ENCODE data around the gene USP12. TPM values are rescaled to one million over a fixed set of nuclear protein-coding genes. Genes with fewer than 3 reads are reported as not detected.
"Not testable (repeated sequence)": the region's sequence is repeated elsewhere in the genome, so short reads cannot be mapped to it uniquely, and the experiment has no call there.

Gene USP12, protein sequence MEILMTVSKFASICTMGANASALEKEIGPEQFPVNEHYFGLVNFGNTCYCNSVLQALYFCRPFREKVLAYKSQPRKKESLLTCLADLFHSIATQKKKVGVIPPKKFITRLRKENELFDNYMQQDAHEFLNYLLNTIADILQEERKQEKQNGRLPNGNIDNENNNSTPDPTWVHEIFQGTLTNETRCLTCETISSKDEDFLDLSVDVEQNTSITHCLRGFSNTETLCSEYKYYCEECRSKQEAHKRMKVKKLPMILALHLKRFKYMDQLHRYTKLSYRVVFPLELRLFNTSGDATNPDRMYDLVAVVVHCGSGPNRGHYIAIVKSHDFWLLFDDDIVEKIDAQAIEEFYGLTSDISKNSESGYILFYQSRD
- 10 to 100 TPM; 25.9 to 57.2 (median 47.8) TPM for total RNA-seq

GRCh38 chr13:27171244-27171826 is at the start of gene USP12:
Gene USP12 (minus strand): TSS chr13:27171811. CDS start chr13:27171639, 172 bp downstream.
- H3K27ac ChIP-seq = peak within 1 kb of the TSS; percentile 93 to 97 (median 96)
- peak; percentile 32 for DNase-seq
- in situ Hi-C loops (cut with MboI; ENCODE audit: low pct_ligation_motif_present in 1 of 4, low pct_unique_long_range_greater_than_20kb in 1 of 4, low sequenced_read_pairs in 3 of 4) = loop anchor here in 2 of 4 donors (25.0 kb wide), 2 partner anchors 91 to 184 kb away; partner anchors contain the start of genes RASL11A (in 1 of the 2) and RPL21 (in 1 of the 2)
- H3K9me3 ChIP-seq = no peaks in the 10 kb centered on the region
- TF ChIP-seq EP300 (IDR thresholded peaks at IDR 0.05; ENCODE audit: low read depth) = no peak
- no peak for TF ChIP-seq POLR2A (IDR thresholded peaks at IDR 0.05)
- no peak for TF ChIP-seq CTCF (IDR thresholded peaks at IDR 0.05)
- peak in 1 of 3 donors; percentile 70 for TF ChIP-seq POLR2AphosphoS5 (IDR thresholded peaks at IDR 0.05)
- peaks cover 24 to 47% (median 34%) of the 10 kb centered on the region in 4 donors for H3K4me1 ChIP-seq
- intact Hi-C loops (cut with DNase I; ENCODE audit: low total_unique reads) = no loop called here
- H3K36me3 ChIP-seq = no peaks in the 10 kb centered on the region
- H3K27me3 ChIP-seq = no peaks in the 10 kb centered on the region
- WGBS, 2 donors (ENCODE audit: low coverage in 1 of 2) = 0% methylated on average over 18 of the region's 88 CpGs; no CpG with 5 or more reads in 1 of the 2 donors
- peak within 1 kb of the TSS; percentile 83 to 93 (median 90) for H3K4me3 ChIP-seq

GRCh38 chr13:27219611-27220010 is 48.0 kb upstream of the USP12 start:
- TF ChIP-seq POLR2AphosphoS5 (IDR thresholded peaks at IDR 0.05) (no peak), EP300 (IDR thresholded peaks at IDR 0.05; ENCODE audit: low read depth) (no peak), CTCF (IDR thresholded peaks at IDR 0.05) (no peak), POLR2A (IDR thresholded peaks at IDR 0.05) (no peak)
- 90% methylated on average over 19 of the region's 19 CpGs; no CpG with 5 or more reads in 1 of the 2 donors for WGBS, 2 donors (ENCODE audit: low coverage in 1 of 2)
- H3K9me3 ChIP-seq = no peaks in the 10 kb centered on the region
- in situ Hi-C loops (cut with MboI; ENCODE audit: low pct_ligation_motif_present in 1 of 4, low pct_unique_long_range_greater_than_20kb in 1 of 4, low sequenced_read_pairs in 3 of 4) (no loop called here), intact Hi-C loops (cut with DNase I; ENCODE audit: low total_unique reads) (no loop called here)
- H3K27ac ChIP-seq = no peak overlapping the region
- no peak for DNase-seq
- no peaks in the 10 kb centered on the region for H3K36me3 ChIP-seq
- H3K27me3 ChIP-seq = no peaks in the 10 kb centered on the region
- no peak overlapping the region for H3K4me3 ChIP-seq
- H3K4me1 ChIP-seq = no peaks in the 10 kb centered on the region

GRCh38 chr13:27218861-27219260 is 47.2 kb upstream of the USP12 start:
- H3K27me3 ChIP-seq; H3K4me3 ChIP-seq; in situ Hi-C loops (cut with MboI; ENCODE audit: low pct_ligation_motif_present in 1 of 4, low pct_unique_long_range_greater_than_20kb in 1 of 4, low sequenced_read_pairs in 3 of 4); intact Hi-C loops (cut with DNase I; ENCODE audit: low total_unique reads); H3K4me1 ChIP-seq; DNase-seq; H3K36me3 ChIP-seq; H3K27ac ChIP-seq; H3K9me3 ChIP-seq: not testable (repeated sequence)
- WGBS, 2 donors (ENCODE audit: low coverage in 1 of 2) = 67 to 70% methylated on average over 1 of the region's 1 CpG

- H3K27me3 ChIP-seq; in situ Hi-C loops (cut with MboI; ENCODE audit: low pct_ligation_motif_present in 1 of 4, low pct_unique_long_range_greater_than_20kb in 1 of 4, low sequenced_read_pairs in 3 of 4); DNase-seq; H3K9me3 ChIP-seq; H3K4me3 ChIP-seq; H3K27ac ChIP-seq; H3K36me3 ChIP-seq; intact Hi-C loops (cut with DNase I; ENCODE audit: low total_unique reads); H3K4me1 ChIP-seq: not testable (repeated sequence)
- 76 to 89% methylated on average over 2 of the region's 2 CpGs for WGBS, 2 donors (ENCODE audit: low coverage in 1 of 2)
Observed at GRCh38 chr13:27217791-27218190, 46.2 kb upstream of the USP12 start.

GRCh38 chr13:27213386-27213785 is 41.8 kb upstream of the USP12 start:
- H3K36me3 ChIP-seq; H3K9me3 ChIP-seq; in situ Hi-C loops (cut with MboI; ENCODE audit: low pct_ligation_motif_present in 1 of 4, low pct_unique_long_range_greater_than_20kb in 1 of 4, low sequenced_read_pairs in 3 of 4); H3K4me3 ChIP-seq; H3K4me1 ChIP-seq; H3K27me3 ChIP-seq; DNase-seq; H3K27ac ChIP-seq; intact Hi-C loops (cut with DNase I; ENCODE audit: low total_unique reads): not testable (repeated sequence)
- WGBS, 2 donors (ENCODE audit: low coverage in 1 of 2) = 94 to 100% methylated on average over 1 to 5 of the region's 5 CpGs
